Activated gamma-delta T cell treated with Interleukin-2 at 50 U/mL for 16 hours (primary cell): ENCODE data around the gene PLEKHA4.

ENCODE experiments used
- DNase-seq: peaks from one replicate; pipeline ENCODE4 v3.0.0-alpha.2; 2020

PLEKHA4 gene

DNA sequence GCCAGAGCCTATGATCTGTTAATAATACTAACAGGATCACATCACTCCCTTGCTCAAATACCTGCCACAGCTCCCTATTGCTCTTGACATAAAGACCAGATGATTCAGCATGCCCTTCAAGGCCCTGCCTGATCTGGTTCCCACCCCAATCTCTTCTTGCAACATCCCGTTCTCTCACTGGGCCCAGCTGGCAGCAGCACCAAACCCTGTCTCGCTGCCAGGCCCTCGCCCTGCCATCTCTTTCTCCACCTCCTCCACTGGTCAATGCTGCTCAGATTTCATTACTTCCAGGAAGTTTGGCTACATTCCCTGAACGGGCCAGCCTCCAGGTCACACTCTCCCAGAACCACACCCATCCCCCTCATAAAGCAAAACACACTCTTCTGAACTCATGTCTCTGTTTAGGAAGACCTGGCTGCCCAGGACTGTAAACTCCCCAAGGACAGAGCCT, 49.0 kb downstream of the PLEKHA4 start:
- no peak for DNase-seq

- no peak for DNase-seq
Measured at GRCh38 chr19:48818234-48818820, 50.1 kb downstream of the PLEKHA4 start.

- DNase-seq, result no peak
Measured at GRCh38 chr19:48817585-48818124, 50.8 kb downstream of the PLEKHA4 start.

GRCh38 chr19:48815870-48816501, 52.4 kb downstream of the PLEKHA4 start:
- DNase-seq, result no peak

DNA sequence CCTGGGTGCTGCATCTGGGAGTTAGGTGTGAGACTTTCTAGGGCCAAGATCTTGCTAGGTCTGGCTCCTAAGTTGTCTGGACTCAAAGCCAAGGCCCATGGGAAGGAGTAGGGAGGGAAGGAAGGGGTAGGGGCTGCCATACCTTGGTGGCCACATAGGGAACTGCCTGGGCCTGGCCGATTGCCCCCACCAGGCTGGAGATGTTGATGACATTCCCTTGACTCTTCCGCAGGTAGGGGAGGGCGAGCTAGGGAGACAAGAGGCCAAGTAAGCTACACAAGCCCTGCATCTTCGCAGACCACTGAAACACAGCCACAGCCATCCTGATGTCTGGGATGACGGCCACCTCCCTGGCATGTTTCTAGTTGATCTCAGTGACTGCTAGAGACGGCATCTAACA, 53.5 kb downstream of the PLEKHA4 start:
- DNase-seq, result no peak

GRCh38 chr19:48813123-48813913, 55.1 kb downstream of the PLEKHA4 start:
- no peak for DNase-seq

GRCh38 chr19:48812094-48812929, 56.1 kb downstream of the PLEKHA4 start:
- DNase-seq, result peak; percentile 47

DNA sequence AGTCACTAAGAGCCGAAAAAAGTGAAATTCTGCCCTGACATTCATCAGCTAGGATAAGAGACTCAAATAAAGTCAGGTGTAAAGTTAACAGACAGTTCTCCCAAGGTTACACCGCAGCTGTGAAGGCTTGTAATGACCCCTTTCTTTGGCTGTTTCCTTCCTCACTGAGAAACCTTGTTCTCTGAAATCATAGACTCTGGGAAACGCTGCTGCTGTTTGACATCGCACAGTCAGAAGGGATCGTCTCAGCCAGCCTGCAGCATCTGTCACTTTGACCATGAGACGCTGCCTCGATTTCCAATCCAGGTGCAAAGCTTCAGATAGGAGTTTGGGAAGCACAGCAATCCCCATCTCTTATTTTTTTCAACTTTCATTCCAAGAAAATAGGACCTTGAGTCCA, 58.3 kb downstream of the PLEKHA4 start:
- no peak for DNase-seq

GRCh38 chr19:48807590-48808308, 60.7 kb downstream of the PLEKHA4 start:
- DNase-seq, result no peak

DNA sequence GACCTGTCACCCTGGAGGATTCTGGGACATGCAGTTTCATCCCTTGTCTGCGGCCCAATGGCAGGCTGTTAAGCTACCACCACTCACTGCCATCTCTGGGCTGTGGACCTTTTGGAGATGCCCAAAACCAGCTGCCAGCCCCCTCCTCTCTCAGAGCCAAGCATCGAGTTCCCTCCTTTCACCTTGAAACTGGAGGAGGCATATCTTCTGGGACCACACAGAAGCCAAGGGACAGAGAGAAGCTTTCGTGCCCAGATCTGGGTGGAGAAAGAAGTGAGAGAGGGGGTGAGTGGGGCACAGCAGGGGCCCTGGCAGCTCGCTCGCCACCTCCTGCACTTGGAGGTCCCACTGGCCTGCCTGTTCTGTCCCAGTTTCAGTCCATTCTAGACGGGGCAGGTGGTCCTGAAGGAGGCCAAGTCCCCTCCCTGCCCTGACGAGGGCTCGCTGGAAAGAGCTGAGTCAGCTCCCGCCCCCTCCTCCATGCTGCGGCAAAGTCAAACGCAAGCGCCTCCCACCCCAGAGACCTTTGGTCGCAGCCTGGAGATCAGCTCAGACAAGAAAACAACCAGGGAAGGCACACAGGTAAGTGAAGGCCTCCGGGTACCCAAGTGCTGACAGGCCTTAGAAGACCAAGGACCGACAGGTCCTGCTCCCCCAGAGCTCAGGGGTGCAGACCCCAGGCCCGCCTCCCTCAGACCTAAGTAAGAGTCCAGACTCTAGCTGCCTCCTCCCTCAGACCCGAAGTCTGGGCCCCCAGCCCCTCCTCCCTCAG, 61.4 kb downstream of the PLEKHA4 start:
- DNase-seq, result no peak

DNA sequence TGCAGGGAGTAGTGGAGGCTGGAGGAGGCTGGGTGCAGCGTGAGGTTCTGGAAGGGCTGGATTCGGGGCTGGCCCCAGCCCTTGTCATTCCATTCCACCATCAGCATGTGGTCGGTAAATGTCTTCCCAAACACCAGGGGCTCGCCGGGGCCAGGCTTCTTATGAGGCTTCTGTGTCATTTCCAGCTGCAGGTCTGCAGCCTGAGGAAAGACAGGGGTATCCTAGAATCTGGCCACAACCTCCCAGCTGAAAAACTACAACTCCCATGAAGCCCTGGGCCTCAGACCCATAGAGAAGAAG, 61.9 kb downstream of the PLEKHA4 start:
- DNase-seq, result peak; percentile 23

DNA sequence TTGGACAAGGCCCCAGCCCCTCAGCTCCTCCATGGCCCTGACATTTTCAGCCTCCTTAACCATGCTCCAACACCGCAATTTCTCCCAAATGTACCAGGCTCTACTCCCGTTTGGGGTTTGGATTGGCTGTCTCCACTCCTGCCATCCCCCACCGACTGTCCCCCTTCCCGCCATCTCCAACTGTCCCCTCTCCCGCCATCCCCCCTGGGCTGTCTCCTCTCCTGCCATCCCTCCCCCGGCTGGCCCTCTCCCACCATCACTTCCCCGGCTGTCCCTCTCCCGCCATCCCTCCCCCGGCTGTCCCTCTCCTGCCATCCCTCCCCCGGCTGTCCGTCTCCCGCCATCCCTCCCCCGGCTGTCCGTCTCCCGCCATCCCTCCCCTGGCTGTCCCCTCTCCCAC, 63.0 kb downstream of the PLEKHA4 start:
- DNase-seq, result no peak

GRCh38 chr19:48804496-48804895, 63.9 kb downstream of the PLEKHA4 start:
- no peak for DNase-seq

DNA sequence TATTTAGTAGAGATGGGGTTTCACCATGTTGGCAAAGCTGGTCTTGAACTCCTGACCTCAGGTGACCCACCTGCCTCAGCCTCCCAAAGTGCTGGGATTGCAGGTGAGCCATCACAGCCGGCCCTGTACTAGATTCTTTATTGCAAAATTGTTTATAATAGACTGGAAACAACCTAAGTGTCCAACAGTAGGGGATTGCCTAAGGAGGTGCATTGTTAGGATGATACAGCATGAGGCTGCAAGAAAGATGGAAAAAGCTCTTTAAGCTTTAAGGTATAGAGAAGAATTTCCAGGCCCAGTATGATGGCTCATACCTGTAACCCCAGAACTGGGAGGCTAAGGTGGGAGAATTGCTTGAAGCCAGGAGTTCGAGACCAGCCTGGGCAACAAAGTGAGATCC, 65.8 kb downstream of the PLEKHA4 start:
- DNase-seq, result no peak

DNA sequence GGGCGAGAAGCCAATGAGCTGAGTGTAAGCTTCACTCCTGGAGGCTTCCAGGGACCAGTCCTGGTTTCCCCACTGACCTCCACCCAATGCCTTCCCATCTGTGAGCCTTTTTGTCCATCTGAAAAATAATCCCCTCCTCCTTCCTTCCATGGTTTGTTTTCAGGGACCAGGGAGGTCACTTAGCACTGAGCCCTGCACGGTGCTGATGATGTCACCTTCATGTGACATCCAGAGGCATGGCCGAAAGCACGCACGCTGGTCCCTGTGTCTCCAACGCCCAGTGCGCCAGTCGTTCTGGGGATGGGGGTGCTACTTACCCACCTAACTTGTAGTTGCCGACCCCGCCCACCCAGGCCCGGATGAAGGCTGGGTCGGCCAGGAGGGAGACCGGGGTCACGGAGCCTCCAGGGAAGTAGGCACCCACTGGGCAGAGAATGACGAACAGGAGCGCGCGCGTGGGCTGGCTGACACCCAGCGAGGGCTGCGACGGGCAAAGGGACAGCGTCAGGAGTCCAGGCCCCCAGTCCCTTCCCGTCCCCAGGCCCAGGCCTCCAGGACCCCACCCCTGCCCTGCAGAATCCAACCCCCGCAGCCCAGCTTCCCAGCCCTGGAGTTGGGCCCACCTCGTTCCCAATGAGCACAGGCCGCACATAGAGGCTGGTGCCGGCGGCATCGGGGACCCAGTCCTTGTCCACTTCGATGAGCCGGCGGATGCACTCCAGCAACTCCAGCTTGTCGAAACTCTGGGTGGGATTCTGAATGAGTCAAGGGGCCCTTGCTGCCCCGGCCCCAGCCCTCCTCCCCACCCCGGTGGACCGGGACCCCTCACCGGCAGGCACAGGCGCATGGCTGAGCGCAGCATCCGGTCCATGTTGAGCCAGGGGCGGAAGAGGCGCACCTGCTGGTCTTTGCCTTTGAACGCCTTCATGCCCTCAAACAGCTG, 68.8 kb downstream of the PLEKHA4 start:
- DNase-seq, result no peak

GRCh38 chr19:48798937-48799336, 69.5 kb downstream of the PLEKHA4 start:
- DNase-seq, result no peak

DNA sequence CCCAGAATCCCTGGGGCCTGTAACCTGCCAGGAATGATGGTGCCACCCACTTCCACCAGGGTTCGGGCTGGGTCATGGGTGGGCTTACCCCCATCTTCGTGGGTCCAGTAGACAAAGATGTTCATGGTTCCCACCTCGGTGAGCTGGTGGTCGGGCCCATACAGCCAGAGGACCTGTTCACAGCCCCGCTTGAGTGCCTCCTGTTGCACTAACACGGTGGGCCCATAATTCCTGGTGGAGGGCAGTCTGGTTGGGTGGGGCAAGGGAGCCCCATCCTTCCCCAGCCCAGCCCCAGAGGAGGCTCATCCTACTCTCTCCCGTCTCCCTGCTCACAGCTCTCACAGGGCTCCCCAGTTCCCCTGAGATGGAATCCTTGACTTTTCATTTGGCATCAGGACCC, 71.3 kb downstream of the PLEKHA4 start:
- DNase-seq, result no peak

- no peak for DNase-seq
Measured at GRCh38 chr19:48796298-48797083, 71.9 kb downstream of the PLEKHA4 start.

DNA sequence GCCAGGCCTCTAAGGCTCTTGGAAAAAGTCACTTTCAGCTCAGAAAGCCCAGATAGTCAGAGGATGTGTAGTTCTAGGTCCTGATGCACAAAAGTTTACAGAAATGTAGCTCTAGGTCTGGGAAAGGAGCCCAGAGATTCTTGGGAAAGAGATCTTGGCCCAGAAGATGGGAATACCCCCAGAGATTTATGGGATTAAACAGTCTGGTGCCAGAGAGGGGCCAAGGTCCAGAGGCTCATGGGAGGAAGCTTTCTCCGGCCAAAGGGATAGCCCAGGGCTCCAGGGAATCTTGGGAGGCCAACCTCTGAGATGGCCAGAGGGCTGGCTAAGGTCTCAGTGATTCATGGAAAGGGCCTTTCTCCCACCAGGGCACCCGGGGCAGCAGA, 72.7 kb downstream of the PLEKHA4 start:
- no peak for DNase-seq
